ENCODE results near the gene CCK.

Gene CCK

GRCh38 chr3:42265059-42265991 lies 660 bp downstream of the CCK start:
- DNase-seq = no peak

GRCh38 chr3:42264399-42265058 lies 1.5 kb downstream of the CCK start:
- no peak for DNase-seq

GRCh38 chr3:42263354-42264346 lies 2.3 kb downstream of the CCK start:
- no peak for DNase-seq

GRCh38 chr3:42262525-42262924 lies 3.5 kb downstream of the CCK start:
- no peak for DNase-seq

GRCh38 chr3:42257007-42257406 lies 9.0 kb downstream of the CCK start:
- DNase-seq = no peak

GRCh38 chr3:42256135-42256819 lies 9.7 kb downstream of the CCK start:
- no peak for DNase-seq

- DNase-seq = no peak
Measured at GRCh38 chr3:42254566-42254965, 11.4 kb downstream of the CCK start.

GRCh38 chr3:42250761-42251160 lies 15.2 kb downstream of the CCK start:
- DNase-seq = no peak

GRCh38 chr3:42247576-42248027 lies 18.4 kb downstream of the CCK start:
- peak in 1 of 2 experiments; percentile 19 for DNase-seq

- no peak for DNase-seq
Measured at GRCh38 chr3:42246091-42246490, 19.9 kb downstream of the CCK start.

GRCh38 chr3:42236611-42237010 lies 29.4 kb downstream of the CCK start:
- no peak for DNase-seq

- DNase-seq = no peak
Measured at GRCh38 chr3:42235532-42235931, 30.5 kb downstream of the CCK start.

- DNase-seq = no peak
Measured at GRCh38 chr3:42230860-42231259, 35.1 kb downstream of the CCK start.

GRCh38 chr3:42229942-42230688 lies 35.9 kb downstream of the CCK start:
- DNase-seq = peak in 1 of 2 experiments; percentile 18

- DNase-seq = no peak
Measured at GRCh38 chr3:42229266-42229941, 36.6 kb downstream of the CCK start.

- DNase-seq = no peak
Measured at GRCh38 chr3:42228796-42229195, 37.2 kb downstream of the CCK start.

GRCh38 chr3:42226470-42227425 lies 39.2 kb downstream of the CCK start:
- no peak for DNase-seq

- no peak for DNase-seq
Measured at GRCh38 chr3:42225486-42226363, 40.3 kb downstream of the CCK start.

All from cerebellar nuclear complex (tissue), 1 donor.